HepG2 (cell line): ENCODE data around the gene HECTD1. TPM values are rescaled to one million over a fixed set of nuclear protein-coding genes. Genes with fewer than 3 reads are reported as not detected.
A peak's percentile ranks its signal among the peaks of the same experiment; 100 is the strongest.

ENCODE experiments used
- FOSL2 ChIP-seq: sonication (generic); formaldehyde crosslinking; IDR thresholded peaks from 2 replicates; pipeline ENCODE4 v1.4.0; 2020; ENCODE audit warnings: missing genetic modification reagents
- FUBP1 ChIP-seq: sonication (generic); formaldehyde crosslinking; IDR thresholded peaks from 2 replicates; pipeline ENCODE4 v1.5.1; 2020; ENCODE audit warnings: missing genetic modification reagents, mild to moderate bottlenecking, borderline replicate concordance
- NFIC ChIP-seq: IDR thresholded peaks from 2 replicates; pipeline ENCODE4 v1.6.1; 2012; ENCODE audit warnings: mild to moderate bottlenecking, low read length, inconsistent platforms
- PHF20 ChIP-seq: sonication (generic); formaldehyde crosslinking; IDR thresholded peaks from 2 replicates; pipeline ENCODE4 v1.5.0; 2020; ENCODE audit warnings: mild to moderate bottlenecking, missing genetic modification reagents
- PPARG ChIP-seq: conservative IDR thresholded peaks from 2 replicates; pipeline ENCODE4 v1.6.1; 2016; ENCODE audit warnings: missing biosample characterization, missing genetic modification reagents
- STAG1 ChIP-seq: sonication (generic); formaldehyde crosslinking; IDR thresholded peaks from 2 replicates; pipeline ENCODE4 v1.4.0; 2020; ENCODE audit warnings: missing genetic modification reagents
- TAF1 ChIP-seq: sonication (generic); formaldehyde crosslinking; IDR thresholded peaks from 2 replicates; pipeline ENCODE4 v1.4.0; 2020; ENCODE audit warnings: missing genetic modification reagents
- ZNF12 ChIP-seq: sonication (generic); formaldehyde crosslinking; IDR thresholded peaks from 2 replicates; pipeline ENCODE4 v1.5.0; 2020; ENCODE audit warnings: missing genetic modification reagents
- ZNF143 ChIP-seq: sonication (generic); formaldehyde crosslinking; IDR thresholded peaks from 2 replicates; pipeline ENCODE4 v1.4.0; 2020; ENCODE audit warnings: missing genetic modification reagents
- ZNF256 ChIP-seq: sonication (generic); formaldehyde crosslinking; conservative IDR thresholded peaks from 2 replicates; pipeline ENCODE4 v1.4.0; 2020; ENCODE audit warnings: missing genetic modification reagents
- ZNF280D ChIP-seq: sonication (generic); formaldehyde crosslinking; IDR thresholded peaks from 2 replicates; pipeline ENCODE4 v1.5.1; 2020; ENCODE audit warnings: mild to moderate bottlenecking, missing genetic modification reagents
- ZNF441 ChIP-seq: sonication (generic); formaldehyde crosslinking; IDR thresholded peaks from 2 replicates; pipeline ENCODE4 v1.7.0; 2021; ENCODE audit warnings: missing genetic modification reagents, borderline replicate concordance
- ZNF891 ChIP-seq: sonication (generic); formaldehyde crosslinking; IDR thresholded peaks from 2 replicates; pipeline ENCODE4 v1.5.0; 2020; ENCODE audit warnings: mild to moderate bottlenecking, missing genetic modification reagents
- polyA plus RNA-seq, 8 experiments: library from polyadenylated mRNA; depleted of rRNA in 3 of 8; stranded (reverse) in 7 of 8; unstranded in 1 of 8; fragments of >200 nt; fragmentation: Illumina TruSeq in 4 of 8; extraction: Trizol in 4 of 8; gene quantifications; 2 replicates each; pipeline versions ENCODE4 v1.2.1 to v1.2.3, GENCODE V29; 2011 to 2016; ENCODE audit warnings: low read depth in 4 of 8, missing spikeins in 1 of 8, mixed read lengths in 1 of 8; ENCODE audit not compliant: insufficient read depth in 1 of 8
- total RNA-seq, 5 experiments: library from RNA; depleted of rRNA; stranded (reverse); fragments of >200 nt; fragmentation: Illumina TruSeq; extraction: Trizol; gene quantifications; 2 replicates each; pipeline ENCODE4 v1.2.3, GENCODE V29; 2016; ENCODE audit warnings: low read depth in 1 of 5
- TF ChIP-seq, protein P1 (sequence below): sonication (generic); formaldehyde crosslinking; IDR thresholded peaks from 2 replicates; pipeline ENCODE4 v1.8.1; 2023; ENCODE audit warnings: mild to moderate bottlenecking, missing genetic modification reagents
- TF ChIP-seq, protein P2 (sequence below): sonication (generic); formaldehyde crosslinking; IDR thresholded peaks from 2 replicates; pipeline ENCODE4 v1.4.0; 2020; ENCODE audit warnings: low read depth, missing genetic modification reagents

The HECTD1 gene
- total and polyA plus RNA-seq, 2 of the 13 experiments (the other 11 are each of a cell fraction or from before 2014, with no cell fraction given) = 312 to 560 TPM

DNA sequence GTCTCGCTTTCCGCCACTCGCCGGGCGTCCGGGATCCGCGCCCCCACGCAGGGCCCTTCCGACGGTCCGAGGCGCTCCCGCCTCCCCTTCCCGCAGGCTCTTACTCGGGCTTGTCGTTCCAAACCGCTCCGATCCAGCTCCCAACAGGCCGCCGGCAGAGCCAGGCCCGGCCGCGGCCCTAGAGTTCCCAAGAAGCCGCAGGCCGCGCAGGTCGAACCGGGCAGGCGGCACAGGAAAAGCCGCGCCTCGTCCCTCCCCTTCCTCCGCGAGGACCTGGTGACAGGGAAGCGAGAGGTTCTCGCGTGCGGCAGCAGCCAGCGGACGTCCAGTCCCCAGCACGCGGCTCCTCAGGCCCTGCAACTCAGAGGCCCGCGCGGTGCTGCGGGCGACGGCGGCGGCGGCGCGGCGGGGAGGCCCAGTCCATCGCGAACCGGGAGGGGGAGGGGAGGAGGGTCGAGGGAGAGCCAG lies 272 bp downstream of the HECTD1 start (continued):
- TF ChIP-seq FUBP1 = no peak; the same call in 1 of the 2 replicates
- TF ChIP-seq, protein P1, sequence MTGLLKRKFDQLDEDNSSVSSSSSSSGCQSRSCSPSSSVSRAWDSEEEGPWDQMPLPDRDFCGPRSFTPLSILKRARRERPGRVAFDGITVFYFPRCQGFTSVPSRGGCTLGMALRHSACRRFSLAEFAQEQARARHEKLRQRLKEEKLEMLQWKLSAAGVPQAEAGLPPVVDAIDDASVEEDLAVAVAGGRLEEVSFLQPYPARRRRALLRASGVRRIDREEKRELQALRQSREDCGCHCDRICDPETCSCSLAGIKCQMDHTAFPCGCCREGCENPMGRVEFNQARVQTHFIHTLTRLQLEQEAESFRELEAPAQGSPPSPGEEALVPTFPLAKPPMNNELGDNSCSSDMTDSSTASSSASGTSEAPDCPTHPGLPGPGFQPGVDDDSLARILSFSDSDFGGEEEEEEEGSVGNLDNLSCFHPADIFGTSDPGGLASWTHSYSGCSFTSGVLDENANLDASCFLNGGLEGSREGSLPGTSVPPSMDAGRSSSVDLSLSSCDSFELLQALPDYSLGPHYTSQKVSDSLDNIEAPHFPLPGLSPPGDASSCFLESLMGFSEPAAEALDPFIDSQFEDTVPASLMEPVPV (CRISPR knock-in tag) = peak; percentile 89
- TF ChIP-seq ZNF280D = peak; percentile 3; the same call in 1 of the 2 replicates
- peak; percentile 66; the same call in 1 of the 2 replicates for TF ChIP-seq FOSL2
- no peak for TF ChIP-seq NFIC
- peak; percentile 81; the same call in 1 of the 2 replicates for TF ChIP-seq TAF1 (CRISPR knock-in tag)
- peak; percentile 70; the same call in 1 of the 2 replicates for TF ChIP-seq ZNF12 (CRISPR knock-in tag)
- peak; percentile 98 for TF ChIP-seq ZNF256 (CRISPR knock-in tag)
- no peak; the same call in 1 of the 2 replicates for TF ChIP-seq ZNF143 (CRISPR knock-in tag)
- TF ChIP-seq PPARG (CRISPR knock-in tag) = no peak
- TF ChIP-seq STAG1 (CRISPR knock-in tag) = no peak
- TF ChIP-seq, protein P2, sequence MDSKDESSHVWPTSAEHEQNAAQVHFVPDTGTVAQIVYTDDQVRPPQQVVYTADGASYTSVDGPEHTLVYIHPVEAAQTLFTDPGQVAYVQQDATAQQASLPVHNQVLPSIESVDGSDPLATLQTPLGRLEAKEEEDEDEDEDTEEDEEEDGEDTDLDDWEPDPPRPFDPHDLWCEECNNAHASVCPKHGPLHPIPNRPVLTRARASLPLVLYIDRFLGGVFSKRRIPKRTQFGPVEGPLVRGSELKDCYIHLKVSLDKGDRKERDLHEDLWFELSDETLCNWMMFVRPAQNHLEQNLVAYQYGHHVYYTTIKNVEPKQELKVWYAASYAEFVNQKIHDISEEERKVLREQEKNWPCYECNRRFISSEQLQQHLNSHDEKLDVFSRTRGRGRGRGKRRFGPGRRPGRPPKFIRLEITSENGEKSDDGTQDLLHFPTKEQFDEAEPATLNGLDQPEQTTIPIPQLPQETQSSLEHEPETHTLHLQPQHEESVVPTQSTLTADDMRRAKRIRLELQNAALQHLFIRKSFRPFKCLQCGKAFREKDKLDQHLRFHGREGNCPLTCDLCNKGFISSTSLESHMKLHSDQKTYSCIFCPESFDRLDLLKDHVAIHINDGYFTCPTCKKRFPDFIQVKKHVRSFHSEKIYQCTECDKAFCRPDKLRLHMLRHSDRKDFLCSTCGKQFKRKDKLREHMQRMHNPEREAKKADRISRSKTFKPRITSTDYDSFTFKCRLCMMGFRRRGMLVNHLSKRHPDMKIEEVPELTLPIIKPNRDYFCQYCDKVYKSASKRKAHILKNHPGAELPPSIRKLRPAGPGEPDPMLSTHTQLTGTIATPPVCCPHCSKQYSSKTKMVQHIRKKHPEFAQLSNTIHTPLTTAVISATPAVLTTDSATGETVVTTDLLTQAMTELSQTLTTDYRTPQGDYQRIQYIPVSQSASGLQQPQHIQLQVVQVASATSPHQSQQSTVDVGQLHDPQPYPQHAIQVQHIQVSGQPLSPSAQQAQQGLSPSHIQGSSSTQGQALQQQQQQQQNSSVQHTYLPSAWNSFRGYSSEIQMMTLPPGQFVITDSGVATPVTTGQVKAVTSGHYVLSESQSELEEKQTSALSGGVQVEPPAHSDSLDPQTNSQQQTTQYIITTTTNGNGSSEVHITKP (CRISPR knock-in tag) = no peak
- peak; percentile 88 for TF ChIP-seq ZNF441
- TF ChIP-seq PHF20 = no peak
- TF ChIP-seq ZNF891 = peak; percentile 10; the same call in 1 of the 2 replicates
